Effector CD8-positive, alpha-beta T cell (primary cell): ENCODE data around the gene CORO2A.
"Not testable (repeated sequence)": the region's sequence is repeated elsewhere in the genome, so short reads cannot be mapped to it uniquely, and the experiment has no call there.

Experiments
- DNase-seq: peaks from one replicate; lab custom pipeline; 2025; lab: John Stamatoyannopoulos, UW

CORO2A gene

GRCh38 chr9:98136489-98136888 lies 55.9 kb downstream of the CORO2A start:
- DNase-seq, result no peak

GRCh38 chr9:98135938-98136337 lies 56.5 kb downstream of the CORO2A start:
- DNase-seq, result no peak

- DNase-seq, result no peak
Measured at GRCh38 chr9:98135558-98135934, 56.9 kb downstream of the CORO2A start.

- no peak for DNase-seq
Measured at GRCh38 chr9:98134702-98135557, 57.5 kb downstream of the CORO2A start.

GRCh38 chr9:98132806-98133631 lies 59.4 kb downstream of the CORO2A start:
- DNase-seq, result no peak

- no peak for DNase-seq
Measured at GRCh38 chr9:98132158-98132557, 60.3 kb downstream of the CORO2A start.

GRCh38 chr9:98130576-98131228 lies 61.7 kb downstream of the CORO2A start:
- DNase-seq, result no peak

GRCh38 chr9:98130060-98130459 lies 62.4 kb downstream of the CORO2A start:
- DNase-seq, result not testable (repeated sequence)

- no peak for DNase-seq
Measured at GRCh38 chr9:98129451-98129881, 63.0 kb downstream of the CORO2A start.

GRCh38 chr9:98128316-98128715 lies 64.1 kb downstream of the CORO2A start:
- no peak for DNase-seq

- DNase-seq, result no peak
Measured at GRCh38 chr9:98127226-98127625, 65.2 kb downstream of the CORO2A start.

GRCh38 chr9:98124637-98125426 lies 67.6 kb downstream of the CORO2A start:
- DNase-seq, result no peak

GRCh38 chr9:98124091-98124490 lies 68.3 kb downstream of the CORO2A start:
- not testable (repeated sequence) for DNase-seq

- no peak for DNase-seq
Measured at GRCh38 chr9:98121058-98121457, 71.4 kb downstream of the CORO2A start.

GRCh38 chr9:98120476-98120875 lies 72.0 kb downstream of the CORO2A start:
- no peak for DNase-seq

- DNase-seq, result peak; percentile 32
Measured at GRCh38 chr9:98118640-98119601, 73.5 kb downstream of the CORO2A start, which contains the start of gene TRIM14. Gene TRIM14 (minus strand): TSS chr9:98119222. CDS start chr9:98119188, 34 bp downstream.

- DNase-seq, result peak; percentile 15
Measured at GRCh38 chr9:98117984-98118639, 74.3 kb downstream of the CORO2A start.

GRCh38 chr9:98117097-98117496 lies 75.3 kb downstream of the CORO2A start:
- DNase-seq, result not testable (repeated sequence)

- DNase-seq, result no peak
Measured at GRCh38 chr9:98109052-98109451, 83.4 kb downstream of the CORO2A start.
